ENCODE results near the gene EHBP1L1. TPM values are rescaled to one million over a fixed set of nuclear protein-coding genes. Genes with fewer than 3 reads are reported as not detected.

EHBP1L1 gene
- total RNA-seq, 2 experiments from 2014 or later = 59.7 to 71.6 TPM

GRCh38 chr11:65535102-65535501 is 40.8 kb upstream of the EHBP1L1 start:
- Histone ChIP-seq H3K9me3 (ENCODE audit: low read length) (no peaks in the 10 kb centered on the region), H3K4me1 (ENCODE audit: insufficient read depth, low read length, poor library complexity, severe bottlenecking) (peaks cover 6% of the 10 kb centered on the region), H3K4me3 (ENCODE audit: low read depth, low read length, poor library complexity, severe bottlenecking) (no peak overlapping the region), H3K9me2 (ENCODE audit: insufficient read depth, low read length) (no peaks in the 10 kb centered on the region), H3K27ac (ENCODE audit: low read depth, low read length, poor library complexity, severe bottlenecking) (no peak overlapping the region), H3K36me3 (ENCODE audit: insufficient read depth, low read length) (peaks cover 33% of the 10 kb centered on the region; the same call in 1 of the 2 replicates), H4K20me1 (ENCODE audit: insufficient read depth, low read length) (no peaks in the 10 kb centered on the region), H2AFZ (ENCODE audit: low read length) (no peak overlapping the region), H3K79me2 (ENCODE audit: insufficient read depth, low read depth, low read length) (no peaks in the 10 kb centered on the region), H3K4me2 (ENCODE audit: low read length) (no peak overlapping the region)
- ChIA-PET POLR2A (no interaction called here), CTCF (ENCODE audit: unreplicated experiment) (no interaction called here)
- no peak for DNase-seq (ENCODE audit: low spot score)
- intact Hi-C loops (cut with micrococcal nuclease; ENCODE audit: unreplicated experiment) = no loop called here
- TF ChIP-seq CTCF (conservative IDR thresholded peaks at IDR 0.05; ENCODE audit: low read length) = no peak
- no TSS peak for BruUV-seq (replicated peaks)

- Histone ChIP-seq H3K9me2 (ENCODE audit: insufficient read depth, low read length) (no peaks in the 10 kb centered on the region), H3K4me1 (ENCODE audit: insufficient read depth, low read length, poor library complexity, severe bottlenecking) (peaks cover 16% of the 10 kb centered on the region), H3K4me3 (ENCODE audit: low read depth, low read length, poor library complexity, severe bottlenecking) (no peak overlapping the region), H3K36me3 (ENCODE audit: insufficient read depth, low read length) (peaks cover 22% of the 10 kb centered on the region; the same call in 1 of the 2 replicates), H3K79me2 (ENCODE audit: insufficient read depth, low read depth, low read length) (no peaks in the 10 kb centered on the region), H4K20me1 (ENCODE audit: insufficient read depth, low read length) (no peaks in the 10 kb centered on the region), H3K9me3 (ENCODE audit: low read length) (no peaks in the 10 kb centered on the region), H3K4me2 (ENCODE audit: low read length) (no peak overlapping the region), H2AFZ (ENCODE audit: low read length) (no peak overlapping the region), H3K27ac (ENCODE audit: low read depth, low read length, poor library complexity, severe bottlenecking) (no peak overlapping the region)
- POLR2A ChIA-PET = interaction anchor here (0.6 kb wide), 2 partner anchors 28 to 129 kb away, joined by 3 to 4 read pairs; no protein-coding TSS in a partner anchor
- BruUV-seq (replicated peaks) = no TSS peak
- no peak for DNase-seq (ENCODE audit: low spot score)
- intact Hi-C loops (cut with micrococcal nuclease; ENCODE audit: unreplicated experiment) = no loop called here
- TF ChIP-seq EZH2phosphoT487 (IDR thresholded peaks at IDR 0.05; ENCODE audit: borderline replicate concordance, low read depth, low read length) (no peak), CTCF (conservative IDR thresholded peaks at IDR 0.05; ENCODE audit: low read length) (no peak)
- CTCF ChIA-PET (ENCODE audit: unreplicated experiment) = no interaction called here
Observed at GRCh38 chr11:65536412-65537295, 39.2 kb upstream of the EHBP1L1 start.

- Histone ChIP-seq H2AFZ (ENCODE audit: low read length) (no peak overlapping the region), H3K27ac (ENCODE audit: low read depth, low read length, poor library complexity, severe bottlenecking) (no peak overlapping the region), H3K9me2 (ENCODE audit: insufficient read depth, low read length) (no peaks in the 10 kb centered on the region), H3K4me3 (ENCODE audit: low read depth, low read length, poor library complexity, severe bottlenecking) (no peak overlapping the region), H3K4me2 (ENCODE audit: low read length) (no peak overlapping the region), H3K4me1 (ENCODE audit: insufficient read depth, low read length, poor library complexity, severe bottlenecking) (peaks cover 20% of the 10 kb centered on the region), H3K36me3 (ENCODE audit: insufficient read depth, low read length) (peaks cover 18% of the 10 kb centered on the region; the same call in 1 of the 2 replicates), H3K79me2 (ENCODE audit: insufficient read depth, low read depth, low read length) (no peaks in the 10 kb centered on the region), H4K20me1 (ENCODE audit: insufficient read depth, low read length) (no peaks in the 10 kb centered on the region), H3K9me3 (ENCODE audit: low read length) (no peaks in the 10 kb centered on the region)
- POLR2A ChIA-PET = no interaction called here
- CTCF ChIA-PET (ENCODE audit: unreplicated experiment) = no interaction called here
- no TSS peak for BruUV-seq (replicated peaks)
- no peak for DNase-seq (ENCODE audit: low spot score)
- TF ChIP-seq EZH2phosphoT487 (IDR thresholded peaks at IDR 0.05; ENCODE audit: borderline replicate concordance, low read depth, low read length) = no peak
- no peak for TF ChIP-seq CTCF (conservative IDR thresholded peaks at IDR 0.05; ENCODE audit: low read length)
- intact Hi-C loops (cut with micrococcal nuclease; ENCODE audit: unreplicated experiment) = no loop called here
Observed at GRCh38 chr11:65537296-65537597, 38.6 kb upstream of the EHBP1L1 start.

All from OCI-LY7 (cell line).